Testis (tissue), 3 donors: Measurements from ENCODE around the gene CCS. TPM values are rescaled to one million over a fixed set of nuclear protein-coding genes. Genes with fewer than 3 reads are reported as not detected.
"Not testable (repeated sequence)": the region's sequence is repeated elsewhere in the genome, so short reads cannot be mapped to it uniquely, and the experiment has no call there.

Experiments
- DNase-seq: peaks from one replicate; pipeline ENCODE4 v3.0.0-alpha.2; 2019
- H3K27ac ChIP-seq, 2 donors: fragments of 200-600 bp; sonication (generic); one replicate each; pipeline ENCODE4 v1.5.1; 2019
- H3K27me3 ChIP-seq: fragments of 200-600 bp; sonication (generic); one replicate; pipeline ENCODE4 v1.5.1; 2019
- H3K36me3 ChIP-seq: fragments of 200-600 bp; sonication (generic); one replicate; pipeline ENCODE4 v1.5.1; 2017; ENCODE audit warnings: low read depth; ENCODE audit errors: missing control alignments
- H3K4me1 ChIP-seq: fragments of 200-600 bp; sonication (generic); one replicate; pipeline ENCODE4 v1.5.1; 2019
- H3K4me3 ChIP-seq, 2 donors: fragments of 200-600 bp; sonication (generic); one replicate each; pipeline ENCODE4 v1.5.1; 2017 to 2019
- H3K9me3 ChIP-seq: fragments of 200-600 bp; sonication (generic); one replicate; pipeline ENCODE4 v1.5.1; 2017
- CTCF ChIP-seq, 3 experiments: fragments of 450-650 bp in 2 of 3; fragments of 200-600 bp in 1 of 3; sonication (generic) in 1 of 3; IDR thresholded peaks; one replicate each; pipeline ENCODE4 v1.5.1; 2016 to 2019; ENCODE audit warnings: antibody characterized with exemption in 3 of 3, mild to moderate bottlenecking in 2 of 3, moderate library complexity in 1 of 3
- POLR2A ChIP-seq: fragments of 450-650 bp; IDR thresholded peaks from one replicate; pipeline ENCODE4 v1.6.1; 2017; ENCODE audit warnings: antibody characterized with exemption, mild to moderate bottlenecking, moderate library complexity
- WGBS, 2 donors: methylation state at CpG; one replicate each; pipeline ENCODE4 v1.1.5; 2018; 5-methylcytosine and 5-hydroxymethylcytosine counted together
- intact Hi-C: fragments of 100-400 bp; cut with DNase I; formaldehyde crosslinking; loops from one replicate; pipeline ENCODE4 v1.15.1; 2023; ENCODE audit warnings: low total_unique reads
- polyA plus RNA-seq: library from polyadenylated mRNA; stranded (reverse); fragments of 350-450 nt; fragmentation: Illumina TruSeq; extraction: RNeasy Lipid Tissue Mini Kit (QIAGEN cat#74804); gene quantifications from one replicate; pipeline ENCODE4 v1.2.3, GENCODE V29; 2014; ENCODE audit warnings: low read depth, low replicate concordance; ENCODE audit not compliant: insufficient read depth
- total RNA-seq, 2 donors: library from RNA; depleted of rRNA; stranded (reverse); fragments of >200 nt; gene quantifications; one replicate each; pipeline ENCODE4 v1.2.3, GENCODE V29; 2016

The CCS gene
- total and polyA plus RNA-seq, 3 donors from 2014 or later, result 67.5 to 83.2 (median 70.7) TPM

GRCh38 chr11:66579017-66579606 lies 13.9 kb upstream of the CCS start:
- H3K27ac ChIP-seq, result no peak overlapping the region
- H3K9me3 ChIP-seq, result no peaks in the 10 kb centered on the region
- 15 to 17% methylated on average over 15 to 25 of the region's 25 CpGs for WGBS, 2 donors
- peaks cover 6% of the 10 kb centered on the region for H3K4me1 ChIP-seq
- no peaks in the 10 kb centered on the region for H3K27me3 ChIP-seq
- no peaks in the 10 kb centered on the region for H3K36me3 ChIP-seq
- no peak overlapping the region for H3K4me3 ChIP-seq
- peak; percentile 87 to 88 (median 87) for TF ChIP-seq CTCF (IDR thresholded peaks at IDR 0.05)
- TF ChIP-seq POLR2A, result no peak
- intact Hi-C loops, result loop anchor here (5.0 kb wide), 1 partner anchor 98 kb away; the partner anchor contains the start of gene RBM4B
- peak; percentile 88 for DNase-seq

- no peak for DNase-seq
- H3K4me1 ChIP-seq, result peaks cover 6% of the 10 kb centered on the region
- H3K9me3 ChIP-seq, result no peaks in the 10 kb centered on the region
- H3K27ac ChIP-seq, result no peak overlapping the region
- no peak for TF ChIP-seq CTCF (IDR thresholded peaks at IDR 0.05)
- no peak for TF ChIP-seq POLR2A
- 62 to 79% methylated on average over 5 of the region's 5 CpGs for WGBS, 2 donors
- H3K4me3 ChIP-seq, result no peak overlapping the region
- H3K27me3 ChIP-seq, result no peaks in the 10 kb centered on the region
- intact Hi-C loops, result no loop called here
- H3K36me3 ChIP-seq, result no peaks in the 10 kb centered on the region
Measured at GRCh38 chr11:66580803-66581202, 12.2 kb upstream of the CCS start.

GRCh38 chr11:66581261-66581660 lies 11.7 kb upstream of the CCS start:
- TF ChIP-seq CTCF (IDR thresholded peaks at IDR 0.05) (no peak), POLR2A (no peak)
- no peak overlapping the region for H3K4me3 ChIP-seq
- no peaks in the 10 kb centered on the region for H3K36me3 ChIP-seq
- H3K27me3 ChIP-seq, result no peaks in the 10 kb centered on the region
- 83 to 93% methylated on average over 3 of the region's 3 CpGs for WGBS, 2 donors
- no peaks in the 10 kb centered on the region for H3K9me3 ChIP-seq
- no peak for DNase-seq
- H3K27ac ChIP-seq, result no peak overlapping the region
- intact Hi-C loops, result no loop called here
- peaks cover 6% of the 10 kb centered on the region for H3K4me1 ChIP-seq

- H3K4me1 ChIP-seq, H3K4me3 ChIP-seq, H3K9me3 ChIP-seq, H3K36me3 ChIP-seq, DNase-seq, H3K27me3 ChIP-seq, H3K27ac ChIP-seq, intact Hi-C loops: not testable (repeated sequence)
- 76 to 82% methylated on average over 3 of the region's 3 CpGs for WGBS, 2 donors
Measured at GRCh38 chr11:66582565-66583147, 10.3 kb upstream of the CCS start.

- H3K4me1 ChIP-seq, H3K27ac ChIP-seq, H3K27me3 ChIP-seq, H3K36me3 ChIP-seq, H3K4me3 ChIP-seq, DNase-seq, intact Hi-C loops, H3K9me3 ChIP-seq: not testable (repeated sequence)
- 67 to 96% methylated on average over 1 of the region's 1 CpG for WGBS, 2 donors
Measured at GRCh38 chr11:66585447-66585846, 7.5 kb upstream of the CCS start.

- DNase-seq, result no peak
- no peaks in the 10 kb centered on the region for H3K9me3 ChIP-seq
- 59 to 75% methylated on average over 2 of the region's 2 CpGs for WGBS, 2 donors
- intact Hi-C loops, result no loop called here
- H3K36me3 ChIP-seq, result no peaks in the 10 kb centered on the region
- no peak for TF ChIP-seq POLR2A
- no peak for TF ChIP-seq CTCF (IDR thresholded peaks at IDR 0.05)
- H3K4me1 ChIP-seq, result no peaks in the 10 kb centered on the region
- H3K27me3 ChIP-seq, result no peaks in the 10 kb centered on the region
- H3K27ac ChIP-seq, result no peak overlapping the region
- H3K4me3 ChIP-seq, result no peak overlapping the region
Measured at GRCh38 chr11:66586136-66586535, 6.8 kb upstream of the CCS start.

- H3K36me3 ChIP-seq, DNase-seq, H3K9me3 ChIP-seq, intact Hi-C loops, H3K4me1 ChIP-seq, H3K27ac ChIP-seq, H3K4me3 ChIP-seq, H3K27me3 ChIP-seq: not testable (repeated sequence)
- WGBS, 2 donors, result 76 to 92% methylated on average over 2 of the region's 2 CpGs
Measured at GRCh38 chr11:66589315-66589714, 3.7 kb upstream of the CCS start.
